ENCODE results near the gene CUL3.

DNA sequence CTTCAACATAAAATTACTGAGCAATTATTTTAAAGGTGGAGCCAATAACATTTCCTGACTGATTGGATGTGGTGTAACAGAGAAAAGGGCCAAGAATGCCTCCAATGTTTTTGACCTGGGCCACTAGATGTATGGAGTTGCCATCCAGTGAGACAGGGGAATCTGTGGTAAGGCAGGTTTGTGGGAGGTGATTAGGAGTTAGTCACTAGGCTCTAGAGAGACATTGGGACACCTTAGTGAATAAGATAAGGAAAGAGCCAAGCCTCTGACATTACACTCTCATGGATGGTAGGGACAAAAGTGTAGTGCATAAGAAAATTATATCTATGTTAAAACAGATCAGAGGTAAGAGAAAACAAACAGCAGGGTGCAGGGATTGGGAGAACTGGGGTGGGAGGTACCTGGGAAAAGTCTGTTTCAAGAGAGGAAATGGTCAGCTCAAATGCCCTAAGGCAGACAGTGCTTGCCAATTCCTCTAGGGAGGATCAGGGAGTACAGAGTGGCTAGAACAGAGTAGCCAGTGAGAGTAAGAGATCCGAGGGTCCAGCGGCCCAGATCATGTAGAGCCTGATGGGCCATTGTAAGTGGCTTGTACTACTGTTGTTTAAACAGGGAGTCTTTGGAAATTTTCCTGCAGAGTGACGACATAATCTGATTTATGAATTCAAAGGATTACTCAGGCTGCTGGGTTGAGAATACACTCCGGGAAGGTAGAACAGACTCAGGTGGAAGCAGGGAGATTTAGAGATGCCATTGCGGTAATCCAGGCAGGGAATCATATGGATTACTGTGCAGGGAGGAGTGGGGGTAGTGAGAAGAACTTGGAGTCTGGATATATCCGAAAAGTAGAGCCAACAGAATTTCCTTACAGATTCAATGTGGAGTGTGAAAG is 45.7 kb upstream of the CUL3 start:
- TF ChIP-seq, protein P1, sequence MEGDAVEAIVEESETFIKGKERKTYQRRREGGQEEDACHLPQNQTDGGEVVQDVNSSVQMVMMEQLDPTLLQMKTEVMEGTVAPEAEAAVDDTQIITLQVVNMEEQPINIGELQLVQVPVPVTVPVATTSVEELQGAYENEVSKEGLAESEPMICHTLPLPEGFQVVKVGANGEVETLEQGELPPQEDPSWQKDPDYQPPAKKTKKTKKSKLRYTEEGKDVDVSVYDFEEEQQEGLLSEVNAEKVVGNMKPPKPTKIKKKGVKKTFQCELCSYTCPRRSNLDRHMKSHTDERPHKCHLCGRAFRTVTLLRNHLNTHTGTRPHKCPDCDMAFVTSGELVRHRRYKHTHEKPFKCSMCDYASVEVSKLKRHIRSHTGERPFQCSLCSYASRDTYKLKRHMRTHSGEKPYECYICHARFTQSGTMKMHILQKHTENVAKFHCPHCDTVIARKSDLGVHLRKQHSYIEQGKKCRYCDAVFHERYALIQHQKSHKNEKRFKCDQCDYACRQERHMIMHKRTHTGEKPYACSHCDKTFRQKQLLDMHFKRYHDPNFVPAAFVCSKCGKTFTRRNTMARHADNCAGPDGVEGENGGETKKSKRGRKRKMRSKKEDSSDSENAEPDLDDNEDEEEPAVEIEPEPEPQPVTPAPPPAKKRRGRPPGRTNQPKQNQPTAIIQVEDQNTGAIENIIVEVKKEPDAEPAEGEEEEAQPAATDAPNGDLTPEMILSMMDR (IDR thresholded peaks at IDR 0.05; ENCODE audit: insufficient read depth, low read depth, low read length): no peak
- no peak for TF ChIP-seq EZH2 (IDR thresholded peaks at IDR 0.05; ENCODE audit: insufficient read depth, low read length)

Measured in astrocyte (in vitro differentiated cells and primary cell).